Lung (tissue), 12 donors: ENCODE data around the gene ITPR1. TPM values are rescaled to one million over a fixed set of nuclear protein-coding genes. Genes with fewer than 3 reads are reported as not detected.

Source experiments
- ATAC-seq: fragments of 200-7000 bp; cut with Tn5 transposase; one replicate; pipeline ENCODE4 v1.9.1; 2020; ENCODE audit warnings: moderate number of reproducible peaks; ENCODE audit not compliant: insufficient read depth, low FRiP score
- DNase-seq, 3 donors: peaks; one replicate each; pipeline ENCODE4 v3.0.0-alpha.2; 2013 to 2017
- H3K27ac ChIP-seq, 2 donors: one replicate each; pipeline ENCODE4 v1.5.1; 2013; ENCODE audit warnings: mild to moderate bottlenecking in 2 of 2, moderate library complexity in 2 of 2, control low read depth in 1 of 2, inconsistent platforms in 1 of 2, low read depth in 1 of 2, low read length in 1 of 2
- H3K27me3 ChIP-seq, 3 donors: one replicate each; pipeline ENCODE4 v1.5.1; 2013; ENCODE audit warnings: low read length in 2 of 3; ENCODE audit not compliant: control insufficient read depth in 3 of 3, insufficient read depth in 3 of 3
- H3K36me3 ChIP-seq, 4 donors: one replicate each; pipeline ENCODE4 v1.5.1; 2013; ENCODE audit warnings: low read length in 4 of 4, mild to moderate bottlenecking in 1 of 4, moderate library complexity in 1 of 4; ENCODE audit not compliant: control insufficient read depth in 4 of 4, insufficient read depth in 4 of 4
- H3K4me1 ChIP-seq, 5 donors: one replicate each; pipeline ENCODE4 v1.5.1; 2013; ENCODE audit warnings: low read length in 5 of 5, mild to moderate bottlenecking in 2 of 5, moderate library complexity in 1 of 5; ENCODE audit not compliant: control insufficient read depth in 5 of 5, insufficient read depth in 5 of 5
- H3K4me3 ChIP-seq: one replicate; pipeline ENCODE4 v1.5.1; 2013; ENCODE audit warnings: mild to moderate bottlenecking, control low read depth, moderate library complexity
- H3K9ac ChIP-seq, 2 donors: one replicate each; pipeline ENCODE4 v1.5.1; 2013; ENCODE audit warnings: low read length in 2 of 2, control low read depth in 1 of 2; ENCODE audit not compliant: insufficient read depth in 1 of 2
- H3K9me3 ChIP-seq, 4 donors: one replicate each; pipeline ENCODE4 v1.5.1; 2013; ENCODE audit warnings: low read length in 3 of 4, mild to moderate bottlenecking in 1 of 4, moderate library complexity in 1 of 4; ENCODE audit not compliant: control insufficient read depth in 4 of 4, insufficient read depth in 3 of 4
- WGBS, 2 donors: extraction: QIAGEN DNeasy Blood & Tissue Kit; methylation state at CpG; one replicate each; pipeline ENCODE4 v1.1.7; 2013; 5-methylcytosine and 5-hydroxymethylcytosine counted together
- polyA plus RNA-seq, 2 donors: library from polyadenylated mRNA; stranded (reverse); fragments of 200-250 nt; gene quantifications; one replicate each; pipeline ENCODE4 v1.2.1, GENCODE V29; 2013
- total RNA-seq, 2 donors: library from RNA; depleted of rRNA in 1 of 2; stranded (reverse); fragments of >200 nt in 1 of 2; gene quantifications; one replicate each; pipeline ENCODE4 v1.2.1, GENCODE V29; 2014 to 2021
- TF ChIP-seq, protein P1 (sequence below): IDR thresholded peaks from 2 replicates; pipeline ENCODE4 v1.5.1; 2012; ENCODE audit warnings: mild to moderate bottlenecking; ENCODE audit errors: control extremely low read depth, extremely low read depth
- donor health status: control.
- donor health status: control.
- donor health status: Bipolar disorder and iron deficiency.
- donor health status: healthy.
- donor health status: DM: yes; HTN: yes; CAD: no.

Gene ITPR1
- total and polyA plus RNA-seq, 4 donors, result 12.4 to 152 (median 44.1) TPM

DNA sequence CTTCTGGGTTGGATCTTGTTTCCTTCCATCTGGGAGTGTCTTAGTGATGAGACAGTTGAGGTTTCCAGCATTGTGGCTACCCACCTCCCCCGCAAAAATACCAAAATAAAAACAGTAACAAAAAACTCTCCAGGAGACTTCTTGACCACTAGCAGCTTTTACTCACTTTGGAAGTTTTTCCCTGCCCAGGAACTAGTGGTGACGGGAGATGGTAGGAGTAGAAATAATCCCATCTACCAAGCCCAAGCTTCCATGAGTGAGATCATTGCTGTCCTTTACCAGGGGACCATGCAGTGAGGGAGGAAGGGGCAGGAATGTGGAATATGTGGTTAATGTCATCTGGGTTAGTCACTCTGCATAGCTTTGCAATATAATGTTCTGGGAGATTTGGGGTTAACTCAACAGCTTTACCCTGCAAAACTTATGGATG lies 187.7 kb downstream of the ITPR1 start:
- 91 to 95% methylated on average over 2 of the region's 2 CpGs for WGBS, 2 donors
- Histone ChIP-seq H3K9me3 (peaks cover 0 to 2% (median 0%) of the 10 kb centered on the region in 4 donors), H3K4me3 (no peak overlapping the region), H3K27me3 (no peaks in the 10 kb centered on the region), H3K27ac (no peak overlapping the region), H3K36me3 (peaks cover 10 to 51% (median 13%) of the 10 kb centered on the region in 4 donors), H3K4me1 (peaks cover 0 to 2% (median 0%) of the 10 kb centered on the region in 5 donors), H3K9ac (no peak overlapping the region)
- DNase-seq, result no peak
- ATAC-seq, result no peak
- TF ChIP-seq, protein P1, sequence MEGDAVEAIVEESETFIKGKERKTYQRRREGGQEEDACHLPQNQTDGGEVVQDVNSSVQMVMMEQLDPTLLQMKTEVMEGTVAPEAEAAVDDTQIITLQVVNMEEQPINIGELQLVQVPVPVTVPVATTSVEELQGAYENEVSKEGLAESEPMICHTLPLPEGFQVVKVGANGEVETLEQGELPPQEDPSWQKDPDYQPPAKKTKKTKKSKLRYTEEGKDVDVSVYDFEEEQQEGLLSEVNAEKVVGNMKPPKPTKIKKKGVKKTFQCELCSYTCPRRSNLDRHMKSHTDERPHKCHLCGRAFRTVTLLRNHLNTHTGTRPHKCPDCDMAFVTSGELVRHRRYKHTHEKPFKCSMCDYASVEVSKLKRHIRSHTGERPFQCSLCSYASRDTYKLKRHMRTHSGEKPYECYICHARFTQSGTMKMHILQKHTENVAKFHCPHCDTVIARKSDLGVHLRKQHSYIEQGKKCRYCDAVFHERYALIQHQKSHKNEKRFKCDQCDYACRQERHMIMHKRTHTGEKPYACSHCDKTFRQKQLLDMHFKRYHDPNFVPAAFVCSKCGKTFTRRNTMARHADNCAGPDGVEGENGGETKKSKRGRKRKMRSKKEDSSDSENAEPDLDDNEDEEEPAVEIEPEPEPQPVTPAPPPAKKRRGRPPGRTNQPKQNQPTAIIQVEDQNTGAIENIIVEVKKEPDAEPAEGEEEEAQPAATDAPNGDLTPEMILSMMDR, result no peak

DNA sequence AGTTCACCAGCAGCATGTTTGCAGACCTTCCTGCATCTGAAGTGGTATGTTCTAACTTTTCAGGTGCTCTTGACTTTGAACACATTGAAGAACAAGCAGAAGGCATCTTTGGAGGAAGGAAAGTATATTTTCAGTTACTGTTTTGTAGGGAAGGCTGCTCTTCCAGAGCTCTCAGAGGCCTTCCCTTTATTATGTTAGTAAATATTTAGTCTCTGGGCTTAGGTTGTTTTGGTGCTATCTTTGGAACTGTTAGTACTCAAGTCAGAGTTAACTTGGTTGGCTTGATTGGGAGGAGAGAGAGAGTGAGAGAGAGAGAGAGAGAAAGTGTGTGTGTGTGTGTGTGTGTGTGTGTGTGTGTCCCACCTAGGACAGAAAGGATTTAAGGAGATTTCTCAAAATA lies 188.2 kb downstream of the ITPR1 start:
- no peak overlapping the region for H3K9ac ChIP-seq
- peak in 1 of 3 donors; percentile 8 for DNase-seq
- TF ChIP-seq, protein P1, result no peak
- H3K9me3 ChIP-seq, result peaks cover 0 to 2% (median 0%) of the 10 kb centered on the region in 4 donors
- H3K4me1 ChIP-seq, result peaks cover 0 to 2% (median 0%) of the 10 kb centered on the region in 5 donors
- H3K27ac ChIP-seq, result no peak overlapping the region
- no peaks in the 10 kb centered on the region for H3K27me3 ChIP-seq
- no peak overlapping the region for H3K4me3 ChIP-seq
- peaks cover 10 to 54% (median 14%) of the 10 kb centered on the region in 4 donors for H3K36me3 ChIP-seq
- no peak for ATAC-seq

DNA sequence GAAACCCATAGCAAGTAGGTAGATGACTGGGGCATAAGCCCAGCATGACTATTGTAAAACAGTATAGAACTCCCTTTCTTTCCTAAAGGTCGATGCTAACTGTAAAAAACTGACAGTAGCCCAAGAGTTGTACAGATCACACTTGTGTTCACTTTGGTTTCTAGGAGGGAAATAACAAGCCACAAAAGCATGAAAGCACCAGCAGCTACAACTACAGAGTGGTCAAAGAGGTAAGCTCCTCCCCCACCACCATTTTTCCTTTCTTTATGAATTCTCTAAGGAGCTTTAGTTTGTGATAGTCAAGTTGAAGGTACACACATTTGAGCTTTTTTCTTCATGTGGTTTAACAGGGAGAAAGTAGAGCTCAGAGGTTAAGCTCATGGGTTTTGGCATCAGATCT lies 191.0 kb downstream of the ITPR1 start:
- DNase-seq (no peak), ATAC-seq (no peak)
- Histone ChIP-seq H3K9me3 (no peaks in the 10 kb centered on the region), H3K4me1 (peaks cover 0 to 5% (median 0%) of the 10 kb centered on the region in 5 donors), H3K36me3 (peaks cover 11 to 63% (median 18%) of the 10 kb centered on the region in 4 donors), H3K4me3 (no peak overlapping the region), H3K9ac (no peak overlapping the region), H3K27me3 (no peaks in the 10 kb centered on the region), H3K27ac (no peak overlapping the region)
- TF ChIP-seq, protein P1, result no peak
- WGBS, 2 donors, result 87 to 90% methylated on average over 1 of the region's 1 CpG

DNA sequence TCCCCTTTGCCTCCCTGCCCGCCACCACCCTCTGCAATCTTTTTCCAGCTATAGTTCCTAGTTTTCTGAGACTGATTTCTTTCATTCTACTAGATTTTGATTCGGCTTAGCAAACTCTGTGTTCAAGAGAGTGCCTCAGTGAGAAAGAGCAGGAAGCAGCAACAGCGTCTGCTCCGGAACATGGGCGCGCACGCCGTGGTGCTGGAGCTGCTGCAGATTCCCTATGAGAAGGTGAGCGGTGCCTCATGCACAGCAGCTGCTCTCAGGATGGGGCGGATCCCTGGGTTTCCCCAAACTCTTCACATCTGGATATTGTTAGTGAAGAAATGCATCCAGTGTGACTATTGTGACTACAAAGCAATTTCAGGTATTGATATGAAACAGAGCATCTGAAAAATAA lies 191.8 kb downstream of the ITPR1 start:
- H3K36me3 ChIP-seq, result peaks cover 14 to 64% (median 20%) of the 10 kb centered on the region in 4 donors
- DNase-seq (no peak), ATAC-seq (no peak)
- TF ChIP-seq, protein P1, result no peak
- 98% methylated on average over 10 of the region's 10 CpGs for WGBS, 2 donors
- H3K9ac ChIP-seq, result no peak overlapping the region
- H3K4me1 ChIP-seq, result peaks cover 0 to 5% (median 0%) of the 10 kb centered on the region in 5 donors
- H3K27me3 ChIP-seq, result no peaks in the 10 kb centered on the region
- no peak overlapping the region for H3K4me3 ChIP-seq
- H3K27ac ChIP-seq, result no peak overlapping the region
- peaks cover 0 to 3% (median 0%) of the 10 kb centered on the region in 4 donors for H3K9me3 ChIP-seq
